Measurements from ENCODE around the gene SIRT7. TPM values are rescaled to one million over a fixed set of nuclear protein-coding genes. Genes with fewer than 3 reads are reported as not detected.
A peak's percentile ranks its signal among the peaks of the same experiment; 100 is the strongest.

The SIRT7 gene
- polyA plus RNA-seq, 1 of the 3 experiments (the other 2 are of a cell fraction), result 32.6 TPM

GRCh38 chr17:81863123-81863675 lies 54.8 kb downstream of the SIRT7 start:
- WGBS (ENCODE audit: low lambda C conversion rate), result 73% methylated on average over 6 of the region's 6 CpGs
- no peaks in the 10 kb centered on the region for H3K9me2 ChIP-seq
- no peaks in the 10 kb centered on the region for H3K9me3 ChIP-seq
- POLR2A ChIA-PET, result interaction anchor here (0.6 to 1.6 kb wide), 3 partner anchors 30 to 149 kb away, joined by 3 to 5 read pairs (median 3); partner anchors contain the start of gene MCRIP1
- no peaks in the 10 kb centered on the region for H3K27me3 ChIP-seq (ENCODE audit: insufficient read depth)
- CTCF ChIA-PET, result interaction anchor here (1.3 to 3.6 kb wide), 5 partner anchors 11 to 150 kb away, joined by 3 to 11 read pairs (median 4); partner anchors contain the start of gene SLC25A10
- DNase-seq, result no peak
- H3K27ac ChIP-seq (ENCODE audit: low read depth in 2 of 2, low read length in 1 of 2), result peak overlapping the region in 1 of 2 experiments; percentile 92; a peak in 2 of 4 replicates
- TF ChIP-seq EP300 (IDR thresholded peaks at IDR 0.05; ENCODE audit: borderline replicate concordance in 1 of 2, low read depth in 1 of 2, low read length in 1 of 2) (no peak), TEAD4 (IDR thresholded peaks at IDR 0.05; ENCODE audit: borderline replicate concordance, insufficient read depth) (no peak), FOSL2 (IDR thresholded peaks at IDR 0.05; ENCODE audit: borderline replicate concordance, low read depth) (no peak), CTCF (IDR thresholded peaks at IDR 0.05) (no peak), PBX3 (IDR thresholded peaks at IDR 0.05) (no peak), MXI1 (IDR thresholded peaks at IDR 0.05; ENCODE audit: low read depth, low read length) (no peak), MEF2A (IDR thresholded peaks at IDR 0.05; ENCODE audit: borderline replicate concordance, low read depth) (no peak), IRF3 (IDR thresholded peaks at IDR 0.05; ENCODE audit: low read depth, low read length) (no peak), POLR2AphosphoS5 (IDR thresholded peaks at IDR 0.05; ENCODE audit: low read depth, low read length) (no peak), MAX (IDR thresholded peaks at IDR 0.05; ENCODE audit: low read depth) (no peak)
- H4K20me1 ChIP-seq (ENCODE audit: insufficient read depth), result peaks cover 52% of the 10 kb centered on the region
- peak overlapping the region; percentile 99 for H3K4me2 ChIP-seq
- no peak overlapping the region for H3K9ac ChIP-seq
- H3F3A ChIP-seq (replicated peaks; ENCODE audit: insufficient read depth), result peaks cover 50% of the 10 kb centered on the region
- peak overlapping the region in 1 of 2 experiments; percentile 95; a peak in 1 of 4 replicates for H3K4me3 ChIP-seq (ENCODE audit: low read depth in 2 of 2, low read length in 1 of 2)
- peaks cover 24 to 59% of the 10 kb centered on the region in 2 experiments for H3K4me1 ChIP-seq (ENCODE audit: control insufficient read depth in 1 of 2, insufficient read depth in 2 of 2, low read depth in 1 of 2, low read length in 1 of 2)
- no peak overlapping the region for H2AFZ ChIP-seq (ENCODE audit: low read depth)
- H3K36me3 ChIP-seq (replicated peaks in 1 of 2; ENCODE audit: control insufficient read depth in 1 of 2, insufficient read depth in 2 of 2, low read length in 1 of 2), result peaks cover 34 to 49% of the 10 kb centered on the region in 2 experiments
- H3K79me2 ChIP-seq (ENCODE audit: insufficient read depth), result peaks cover 77% of the 10 kb centered on the region

Other genes starting within 250 kb of the SIRT7 start
- gene ARL16, start 234.4 kb downstream of the SIRT7 start, polyA plus RNA-seq (2012; rRNA removed), result 148 and 166 TPM in 2 replicates
- 184 and 192 TPM in 2 replicates for gene HGS, start 234.2 kb downstream of the SIRT7 start, polyA plus RNA-seq (2012; rRNA removed)
- 255 and 322 TPM in 2 replicates for gene MRPL12, start 214.8 kb downstream of the SIRT7 start, polyA plus RNA-seq (2012; rRNA removed)
- 29.9 and 34.7 TPM in 2 replicates for gene SLC25A10, start 205.9 kb downstream of the SIRT7 start, polyA plus RNA-seq (2012; rRNA removed)
- not detected in 2 replicates for gene GCGR, start 114.0 kb downstream of the SIRT7 start, polyA plus RNA-seq (2012; rRNA removed)
- 120 and 156 TPM in 2 replicates for gene MCRIP1, start 84.9 kb downstream of the SIRT7 start, polyA plus RNA-seq (2012; rRNA removed)
- 0.07 and 0.16 TPM in 2 replicates for gene PPP1R27, start 83.1 kb downstream of the SIRT7 start, polyA plus RNA-seq (2012; rRNA removed)
- 112 and 165 TPM in 2 replicates for gene P4HB, start 57.6 kb downstream of the SIRT7 start, polyA plus RNA-seq (2012; rRNA removed)
- 184 and 385 TPM in 2 replicates for gene ARHGDIA, start 46.8 kb downstream of the SIRT7 start, polyA plus RNA-seq (2012; rRNA removed)
- 176 and 269 TPM in 2 replicates for gene ALYREF, start 26.6 kb downstream of the SIRT7 start, polyA plus RNA-seq (2012; rRNA removed)
- 1,022 and 1,275 TPM in 2 replicates for gene ANAPC11, start 26.5 kb downstream of the SIRT7 start, polyA plus RNA-seq (2012; rRNA removed)
- 0.91 and 2.4 TPM in 2 replicates for gene NPB, start 15.9 kb downstream of the SIRT7 start, polyA plus RNA-seq (2012; rRNA removed)
- 46.2 and 54.1 TPM in 2 replicates for gene PCYT2, start 6.8 kb downstream of the SIRT7 start, polyA plus RNA-seq (2012; rRNA removed)
- gene MAFG, start 9.6 kb upstream of the SIRT7 start, polyA plus RNA-seq (2012; rRNA removed), result 30.3 and 38.7 TPM in 2 replicates
- gene PYCR1, start 19.1 kb upstream of the SIRT7 start, polyA plus RNA-seq (2012; rRNA removed), result 121 and 165 TPM in 2 replicates
- gene MYADML2, start 29.1 kb upstream of the SIRT7 start, polyA plus RNA-seq (2012; rRNA removed), result not detected in 2 replicates
- 0.33 and 0.36 TPM in 2 replicates for gene NOTUM, start 43.0 kb upstream of the SIRT7 start, polyA plus RNA-seq (2012; rRNA removed)
- 27.5 and 36.2 TPM in 2 replicates for gene ASPSCR1, start 59.5 kb upstream of the SIRT7 start, polyA plus RNA-seq (2012; rRNA removed)
- gene CENPX, start 104.7 kb upstream of the SIRT7 start, polyA plus RNA-seq (2012; rRNA removed), result 247 and 255 TPM in 2 replicates
- 30.3 and 31.5 TPM in 2 replicates for gene LRRC45, start 105.1 kb upstream of the SIRT7 start, polyA plus RNA-seq (2012; rRNA removed)
- 69.9 and 83.6 TPM in 2 replicates for gene RAC3, start 113.5 kb upstream of the SIRT7 start, polyA plus RNA-seq (2012; rRNA removed)
- 153 and 190 TPM in 2 replicates for gene DCXR, start 119.5 kb upstream of the SIRT7 start, polyA plus RNA-seq (2012; rRNA removed)
- gene RFNG, start 133.6 kb upstream of the SIRT7 start, polyA plus RNA-seq (2012; rRNA removed), result 54.4 and 68.6 TPM in 2 replicates
- 264 and 272 TPM in 2 replicates for gene GPS1, start 133.7 kb upstream of the SIRT7 start, polyA plus RNA-seq (2012; rRNA removed)
- gene DUS1L, start 147.6 kb upstream of the SIRT7 start, polyA plus RNA-seq (2012; rRNA removed), result 144 and 163 TPM in 2 replicates
- gene FASN, start 180.1 kb upstream of the SIRT7 start, polyA plus RNA-seq (2012; rRNA removed), result 28.1 and 55.1 TPM in 2 replicates